GM12878 (cell line): ENCODE results near the gene G6PC1. TPM values are rescaled to one million over a fixed set of nuclear protein-coding genes. Genes with fewer than 3 reads are reported as not detected.

Source experiments
- ATAC-seq: fragments of 200-7000 bp; cut with Tn5 transposase; 3 replicates; pipeline ENCODE4 v1.9.1; 2020; ENCODE audit warnings: mild to moderate bottlenecking, moderate library complexity
- BruUV-seq: library from RNA; stranded (reverse); fragments of 400-500 nt; replicated peaks from 2 replicates; lab custom pipeline; 2021; lab: Mats Ljungman, UMichigan
- CTCF ChIA-PET: fragments of 300-600 bp; sonication (Branson Sonifier 250); formaldehyde crosslinking; extraction: SDS; loops from one replicate; lab custom pipeline; 2021; ENCODE audit warnings: inconsistent platforms; lab: Yijun Ruan, JAX
- POLR2A ChIA-PET: fragments of 350-600 bp; formaldehyde crosslinking; extraction: SDS; loops from one replicate; lab custom pipeline; 2021; ENCODE audit warnings: inconsistent platforms; lab: Charles Lee
- RAD21 ChIA-PET: fragments of 300-600 bp; sonication (Branson Sonifier 250); formaldehyde crosslinking; loops from one replicate; lab custom pipeline; 2023; ENCODE audit warnings: antibody characterized with exemption; ENCODE audit not compliant: unreplicated experiment; lab: Charles Lee
- SMC1A ChIA-PET: fragments of 300-600 bp; sonication (Branson Sonifier 250); formaldehyde crosslinking; loops from one replicate; lab custom pipeline; 2023; ENCODE audit not compliant: unreplicated experiment, uncharacterized antibody; lab: Charles Lee
- DNase-seq: peaks from one replicate; pipeline ENCODE4 v3.0.0-alpha.2; 2011; ENCODE audit warnings: low read depth, low spot score
- FAIRE-seq: peaks from 3 replicates; lab custom pipeline; 2011; peaks lifted over from hg19 to GRCh38; lab: Jason Lieb, UNC
- H2AFZ ChIP-seq: 2 replicates; pipeline ENCODE4 v1.6.0; 2011; ENCODE audit warnings: low read depth, low read length, control low read depth; ENCODE audit not compliant: control insufficient read depth
- H3K27ac ChIP-seq: 2 replicates; pipeline ENCODE4 v1.5.1; 2011; ENCODE audit warnings: control low read depth; ENCODE audit not compliant: control insufficient read depth, insufficient read depth
- H3K27me3 ChIP-seq, 2 experiments: replicated peaks in 1 of 2; 2 replicates each; pipeline versions ENCODE4 v1.6.0 to v1.6.1; 2011; ENCODE audit warnings: low read length in 1 of 2; ENCODE audit not compliant: control insufficient read depth in 2 of 2, insufficient read depth in 2 of 2
- H3K36me3 ChIP-seq, 2 experiments: 2 replicates each; pipeline ENCODE4 v1.5.1; 2011; ENCODE audit warnings: low read length in 1 of 2; ENCODE audit not compliant: control insufficient read depth in 2 of 2, insufficient read depth in 2 of 2
- H3K4me1 ChIP-seq: 2 replicates; pipeline ENCODE4 v1.6.1; 2011; ENCODE audit warnings: mild to moderate bottlenecking, low read length, moderate library complexity, mixed read lengths; ENCODE audit not compliant: control insufficient read depth, insufficient read depth
- H3K4me2 ChIP-seq: 2 replicates; pipeline ENCODE4 v1.6.0; 2011; ENCODE audit warnings: control low read depth; ENCODE audit not compliant: control insufficient read depth, insufficient read depth
- H3K4me3 ChIP-seq: fragments of 200-600 bp; sonication (generic); 2 replicates; pipeline ENCODE4 v1.5.1; 2016
- H3K79me2 ChIP-seq: 2 replicates; pipeline ENCODE4 v1.6.0; 2011; ENCODE audit warnings: low read length; ENCODE audit not compliant: control insufficient read depth, insufficient read depth
- H3K9ac ChIP-seq: 2 replicates; pipeline ENCODE4 v1.8.0; 2011; ENCODE audit warnings: low read length, control low read depth, mixed read lengths; ENCODE audit not compliant: control insufficient read depth, insufficient read depth
- H3K9me3 ChIP-seq: replicated peaks from 3 replicates; pipeline ENCODE4 v1.5.1; 2011; ENCODE audit warnings: mild to moderate bottlenecking, low read length; ENCODE audit not compliant: control insufficient read depth, insufficient read depth
- H4K20me1 ChIP-seq: 2 replicates; pipeline ENCODE4 v1.6.0; 2011; ENCODE audit not compliant: control insufficient read depth, insufficient read depth
- BACH1 ChIP-seq: fragments of 450-650 bp; IDR thresholded peaks from 2 replicates; pipeline ENCODE4 v1.6.1; 2017; ENCODE audit warnings: mild to moderate bottlenecking, borderline replicate concordance
- CREB1 ChIP-seq: IDR thresholded peaks from 2 replicates; pipeline ENCODE4 v1.6.1; 2012; ENCODE audit warnings: low read depth, mild to moderate bottlenecking, inconsistent platforms
- ELK1 ChIP-seq: IDR thresholded peaks from 2 replicates; pipeline ENCODE4 v1.6.1; 2012; ENCODE audit warnings: low read depth, low read length, improper control_type of control experiment
- EP300 ChIP-seq, 2 experiments: fragments of 150-350 bp in 1 of 2; IDR thresholded peaks; 2 replicates each; pipeline ENCODE4 v1.6.1; 2011 to 2012; ENCODE audit warnings: low read depth in 2 of 2, low read length in 2 of 2, borderline replicate concordance in 1 of 2, improper control_type of control experiment in 1 of 2, inconsistent platforms in 1 of 2; ENCODE audit not compliant: control insufficient read depth in 1 of 2
- GABPA ChIP-seq: IDR thresholded peaks from 2 replicates; pipeline ENCODE4 v1.6.1; 2014; ENCODE audit warnings: antibody characterized with exemption, low read depth, mild to moderate bottlenecking, inconsistent platforms
- MAX ChIP-seq: IDR thresholded peaks from 2 replicates; pipeline ENCODE4 v1.6.1; 2012; ENCODE audit warnings: low read depth, low read length, improper control_type of control experiment
- MTA2 ChIP-seq: fragments of 450-650 bp; IDR thresholded peaks from 2 replicates; pipeline ENCODE4 v1.6.1; 2016; ENCODE audit warnings: low read depth, mild to moderate bottlenecking, moderate library complexity
- NR2C1 ChIP-seq: fragments of 450-650 bp; IDR thresholded peaks from 2 replicates; pipeline ENCODE4 v1.6.1; 2017; ENCODE audit warnings: antibody characterized with exemption, mild to moderate bottlenecking, moderate library complexity
- PAX8 ChIP-seq: fragments of 450-650 bp; IDR thresholded peaks from 2 replicates; pipeline ENCODE4 v1.6.1; 2017; ENCODE audit warnings: mild to moderate bottlenecking, moderate library complexity
- POU2F2 ChIP-seq: IDR thresholded peaks from 3 replicates; pipeline ENCODE4 v1.6.1; 2011; ENCODE audit warnings: low read depth, mild to moderate bottlenecking, low read length, borderline replicate concordance
- ZBED1 ChIP-seq: IDR thresholded peaks from 2 replicates; pipeline ENCODE4 v1.6.1; 2016; ENCODE audit warnings: borderline replicate concordance
- ZBTB4 ChIP-seq: fragments of 450-650 bp; formaldehyde crosslinking; IDR thresholded peaks from 2 replicates; pipeline ENCODE4 v1.4.0; 2022; ENCODE audit warnings: mild to moderate bottlenecking, moderate library complexity
- ZBTB40 ChIP-seq: fragments of 450-650 bp; IDR thresholded peaks from 2 replicates; pipeline ENCODE4 v1.6.1; 2016; ENCODE audit warnings: mild to moderate bottlenecking, moderate library complexity, borderline replicate concordance
- ZNF207 ChIP-seq: fragments of 450-650 bp; IDR thresholded peaks from 2 replicates; pipeline ENCODE4 v1.6.1; 2014; ENCODE audit warnings: antibody characterized with exemption, mild to moderate bottlenecking, borderline replicate concordance
- WGBS: methylation state at CpG from one replicate; pipeline ENCODE4 v1.1.6; 2016; ENCODE audit warnings: low lambda C conversion rate; ENCODE audit not compliant: insufficient replicate concordance, insufficient coverage; ENCODE audit errors: missing lambda C conversion rate; 5-methylcytosine and 5-hydroxymethylcytosine counted together
- in situ Hi-C: fragments of 300-500 bp; cut with MboI; formaldehyde crosslinking; loops from 9 replicates; pipeline ENCODE4 v1.14.3; 2018; ENCODE audit warnings: mixed read lengths
- intact Hi-C: fragments of 100-400 bp; cut with micrococcal nuclease; formaldehyde crosslinking; loops from one replicate; pipeline ENCODE4 v1.14.2; 2022; ENCODE audit not compliant: unreplicated experiment
- polyA plus RNA-seq, 11 experiments: library from polyadenylated mRNA; depleted of rRNA in 4 of 11; unstranded in 6 of 11; stranded (reverse) in 5 of 11; fragments of >200 nt; fragmentation: Nextera tagmentation in 4 of 11; fragmentation: Illumina TruSeq in 1 of 11; extraction: Ambion mirVana in 4 of 11; extraction: Trizol in 1 of 11; gene quantifications; 1 replicate in 1 of 11; 2 replicates in 10 of 11; pipeline versions ENCODE4 v1.2.1 to v1.2.3, GENCODE V29; 2011 to 2016; ENCODE audit warnings: inconsistent platforms in 2 of 11, missing spikeins in 2 of 11, low read depth in 1 of 11
- total RNA-seq, 4 experiments: library from RNA; depleted of rRNA in 3 of 4; stranded (reverse); fragments of >200 nt in 3 of 4; fragmentation: Illumina TruSeq in 1 of 4; extraction: Trizol in 1 of 4; gene quantifications; 2 replicates each; pipeline versions ENCODE4 v1.2.1 to v1.2.3, GENCODE V29; 2013 to 2021

Gene G6PC1
- total and polyA plus RNA-seq, 10 of the 15 experiments (the other 5 are each of a cell fraction or from before 2014, with no cell fraction given), result not detected

GRCh38 chr17:42882166-42882565 is 18.4 kb upstream of the G6PC1 start (continued):
- TF ChIP-seq GABPA (no peak), PAX8 (no peak), ZBTB4 (CRISPR knock-in tag) (no peak), POU2F2 (no peak), ZNF207 (no peak), NR2C1 (no peak), BACH1 (no peak), ZBED1 (no peak), EP300 (IDR thresholded peaks at IDR 0.05; ENCODE audit: borderline replicate concordance in 1 of 2, control insufficient read depth in 1 of 2, low read depth in 2 of 2, low read length in 2 of 2) (no peak)

- Histone ChIP-seq H3K9me3 (no peaks in the 10 kb centered on the region), H3K27me3 (no peaks in the 10 kb centered on the region), H2AFZ (no peak overlapping the region), H3K36me3 (no peaks in the 10 kb centered on the region), H3K4me3 (no peak overlapping the region), H4K20me1 (no peaks in the 10 kb centered on the region), H3K4me1 (no peaks in the 10 kb centered on the region), H3K9ac (no peak overlapping the region), H3K27ac (no peak overlapping the region), H3K79me2 (no peaks in the 10 kb centered on the region), H3K4me2 (no peak overlapping the region)
- DNase-seq (no peak), FAIRE-seq (no peak), ATAC-seq (no peak)
- ChIA-PET RAD21 (no interaction called here), SMC1A (no interaction called here), POLR2A (no interaction called here), CTCF (interaction anchor here (0.5 to 1.5 kb wide), 2 partner anchors 114 to 580 kb away, joined by 3 to 4 read pairs; partner anchors contain the start of gene RPL27)
- WGBS, result 34% methylated on average over 7 of the region's 7 CpGs
- intact Hi-C loops (no loop called here), in situ Hi-C loops (no loop called here)
- BruUV-seq, result no TSS peak
- no peak for TF ChIP-seq ZBTB40
- no peak for TF ChIP-seq CREB1
- TF ChIP-seq MAX, result no peak
- TF ChIP-seq MTA2, result no peak
- TF ChIP-seq ELK1, result no peak
These were observed 16.6 kb upstream of the G6PC1 start for GRCh38 chr17:42883802-42884558.
